Myocyte (in vitro differentiated cells): ENCODE measurements around the gene TEKT2. TPM values are rescaled to one million over a fixed set of nuclear protein-coding genes. Genes with fewer than 3 reads are reported as not detected.

Experiments
- DNase-seq: peaks from one replicate; pipeline ENCODE4 v3.0.0-alpha.2; 2012; ENCODE audit warnings: low read depth
- total RNA-seq: library from RNA; depleted of rRNA; stranded (reverse); fragments of >200 nt; gene quantifications from 2 replicates; pipeline ENCODE4 v1.2.3, GENCODE V29; 2014

Gene TEKT2
- total RNA-seq, 1 donor from 2014 or later, result not detected

DNA sequence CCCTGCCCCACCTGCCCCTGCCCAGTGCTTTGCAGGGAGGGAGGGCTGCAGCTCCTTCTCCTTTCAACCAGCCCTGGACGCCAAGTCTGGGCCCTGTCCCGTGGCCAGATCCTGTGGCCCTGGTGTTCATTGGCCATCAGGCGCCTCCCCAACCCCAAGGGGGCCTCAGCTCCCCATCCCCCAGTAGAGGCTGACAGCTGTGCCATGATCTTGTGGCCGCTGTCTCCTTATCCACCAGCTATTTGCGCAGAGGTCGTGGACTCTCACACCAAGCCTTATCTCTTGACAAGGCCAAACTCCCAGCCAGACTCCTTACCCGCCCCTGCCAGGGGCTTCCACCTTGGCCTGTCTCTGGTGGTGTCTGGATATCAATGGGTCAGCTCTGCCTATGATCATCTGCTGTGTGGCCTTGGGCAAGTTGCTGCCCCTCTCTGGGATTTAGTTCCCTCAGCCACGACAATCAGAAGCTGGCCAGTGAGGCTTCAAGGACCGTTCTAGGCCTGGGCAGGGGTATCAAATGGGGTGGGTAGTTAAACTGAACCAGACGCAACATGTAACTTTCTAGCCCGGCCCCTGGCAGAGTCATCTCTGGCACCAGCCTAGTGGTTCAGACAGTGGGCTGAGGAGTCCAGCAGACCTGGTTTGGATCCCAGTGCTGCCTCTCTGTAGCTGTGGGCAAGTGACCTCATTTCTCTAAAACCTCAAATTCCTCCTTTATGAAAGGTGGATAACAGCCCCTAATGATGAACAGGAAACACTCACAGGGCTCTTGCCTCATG, 44.4 kb downstream of the TEKT2 start:
- DNase-seq, result peak; percentile 50

GRCh38 chr1:36128905-36129206, 45.0 kb downstream of the TEKT2 start:
- DNase-seq, result no peak

- DNase-seq, result no peak
These were observed 48.1 kb downstream of the TEKT2 start for GRCh38 chr1:36132029-36132428.

- DNase-seq, result peak; percentile 73
These were observed 49.6 kb downstream of the TEKT2 start for GRCh38 chr1:36133484-36133883.

DNA sequence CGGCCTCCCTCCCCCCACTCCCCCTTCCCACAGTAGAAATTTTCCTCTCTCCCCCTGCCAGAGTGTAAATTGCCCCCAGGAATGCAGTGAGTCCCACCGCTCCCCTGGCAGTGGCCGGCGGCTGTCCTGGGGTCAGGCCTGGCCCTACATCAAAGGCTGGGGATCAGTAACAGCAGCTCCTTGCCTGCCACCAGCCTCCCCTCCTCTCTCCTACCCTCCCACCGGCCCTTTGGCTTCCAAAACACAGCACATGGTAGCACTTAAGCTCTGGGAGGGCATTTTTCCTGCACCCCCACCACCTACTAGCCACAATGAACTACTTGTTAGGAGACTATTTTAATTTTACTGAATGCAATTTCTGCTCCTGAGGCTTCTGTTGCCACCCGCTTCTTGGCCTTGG, 50.1 kb downstream of the TEKT2 start:
- no peak for DNase-seq

- DNase-seq, result peak; percentile 65
These were observed 50.8 kb downstream of the TEKT2 start for GRCh38 chr1:36134505-36135329.

- no peak for DNase-seq
These were observed 51.4 kb downstream of the TEKT2 start for GRCh38 chr1:36135330-36135667.

GRCh38 chr1:36135796-36136195, 51.9 kb downstream of the TEKT2 start:
- no peak for DNase-seq

- peak; percentile 65 for DNase-seq
These were observed 52.6 kb downstream of the TEKT2 start for GRCh38 chr1:36136535-36136934.

DNA sequence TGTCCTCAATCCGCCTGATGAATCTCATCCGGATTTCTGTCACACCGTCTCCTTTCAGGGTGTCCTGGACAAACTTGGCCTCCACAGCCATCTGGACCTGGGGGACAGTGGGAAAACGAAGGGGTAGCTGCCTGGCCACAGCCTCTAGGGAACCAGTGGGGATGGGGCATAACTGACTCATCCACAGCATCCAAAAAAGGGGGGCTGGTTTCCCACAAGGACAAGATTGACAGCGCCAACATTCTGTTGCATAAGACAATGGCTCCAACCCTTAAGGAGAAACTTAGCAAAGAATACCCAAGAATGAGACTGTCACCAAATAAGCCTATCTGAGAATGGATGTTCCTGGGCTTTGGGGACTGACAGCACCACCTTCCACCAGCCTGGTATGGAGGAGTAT, 53.3 kb downstream of the TEKT2 start:
- peak; percentile 82 for DNase-seq

DNA sequence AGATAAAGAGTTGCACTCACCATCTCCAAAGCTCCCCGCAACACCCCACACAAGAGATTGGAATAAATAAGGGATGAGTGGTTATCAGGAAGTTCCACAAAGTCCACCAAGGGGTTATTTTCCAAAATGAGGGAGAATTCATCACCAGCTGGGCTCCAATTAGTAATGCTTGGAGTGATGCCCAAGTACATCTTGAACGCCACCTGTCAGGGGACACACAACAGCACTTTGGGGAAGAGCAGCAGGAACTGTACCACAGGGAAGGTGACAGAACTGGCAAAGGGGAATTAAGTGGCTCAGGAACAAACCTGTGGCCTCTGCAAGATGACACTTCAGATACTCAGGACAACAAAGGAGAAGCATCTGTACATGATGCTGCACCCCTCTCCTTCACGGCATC, 53.9 kb downstream of the TEKT2 start:
- DNase-seq, result peak; percentile 63

Other genes with a start within 250 kb of the TEKT2 start
- 7.3 and 9.6 TPM in 2 replicates for gene AGO1, start 200.9 kb upstream of the TEKT2 start, total RNA-seq
- 12.8 and 17.1 TPM in 2 replicates for gene AGO3, start 153.0 kb upstream of the TEKT2 start, total RNA-seq
- gene ADPRS, start 4.8 kb downstream of the TEKT2 start, total RNA-seq, result 42.2 and 57.0 TPM in 2 replicates
- gene COL8A2, start 41.1 kb downstream of the TEKT2 start, total RNA-seq, result 3.2 and 3.9 TPM in 2 replicates
- 82.4 and 93.9 TPM in 2 replicates for gene TRAPPC3, start 65.4 kb downstream of the TEKT2 start, total RNA-seq
- 733 and 867 TPM in 2 replicates for gene MAP7D1, start 72.1 kb downstream of the TEKT2 start, total RNA-seq
- gene THRAP3, start 140.3 kb downstream of the TEKT2 start, total RNA-seq, result 74.7 and 85.8 TPM in 2 replicates
- 1.2 and 1.7 TPM in 2 replicates for gene SH3D21, start 222.3 kb downstream of the TEKT2 start, total RNA-seq
- gene EVA1B, start 239.6 kb downstream of the TEKT2 start, total RNA-seq, result 26.4 and 42.0 TPM in 2 replicates